ENCODE measurements around the gene PPFIBP2.

The PPFIBP2 gene

DNA sequence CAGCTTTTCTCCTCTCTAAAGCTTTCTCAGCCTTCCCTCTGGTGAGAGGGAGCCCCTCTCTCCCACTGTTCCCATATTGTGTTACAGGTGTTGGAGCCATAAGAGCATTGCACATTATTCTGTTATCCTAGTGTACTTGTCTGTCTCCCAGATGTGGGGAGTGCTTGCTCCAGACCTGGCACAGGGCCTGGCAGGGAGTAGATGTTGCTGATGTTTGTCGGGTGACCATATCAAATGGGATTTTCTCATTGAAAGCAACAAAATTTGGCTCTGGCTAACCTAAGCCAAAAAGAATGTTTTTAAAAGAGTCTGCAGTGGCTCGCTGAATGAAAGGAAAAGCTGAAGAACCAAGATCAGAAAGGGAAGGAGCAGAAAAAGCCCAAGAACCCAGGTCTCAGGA, 118.4 kb downstream of the PPFIBP2 start:
- FAIRE-seq, result no peak
- DNase-seq (ENCODE audit: insufficient read length, low spot score), result no peak
- no peak for TF ChIP-seq POLR2A (IDR thresholded peaks at IDR 0.05; ENCODE audit: low read depth, low read length)

- DNase-seq (ENCODE audit: insufficient read length, low spot score), result no peak
- no peak for FAIRE-seq
- no peak for TF ChIP-seq POLR2A (IDR thresholded peaks at IDR 0.05; ENCODE audit: low read depth, low read length)
Observed at GRCh38 chr11:7635137-7635536, 121.3 kb downstream of the PPFIBP2 start.

GRCh38 chr11:7635708-7636107, 121.9 kb downstream of the PPFIBP2 start:
- DNase-seq (ENCODE audit: insufficient read length, low spot score), result no peak
- no peak for TF ChIP-seq POLR2A (IDR thresholded peaks at IDR 0.05; ENCODE audit: low read depth, low read length)
- no peak for FAIRE-seq

- FAIRE-seq (no peak), DNase-seq (ENCODE audit: insufficient read length, low spot score) (no peak)
- TF ChIP-seq POLR2A (IDR thresholded peaks at IDR 0.05; ENCODE audit: low read depth, low read length), result no peak
Observed at GRCh38 chr11:7636350-7636749, 122.6 kb downstream of the PPFIBP2 start.

GRCh38 chr11:7637447-7638157, 123.8 kb downstream of the PPFIBP2 start:
- no peak for TF ChIP-seq POLR2A (IDR thresholded peaks at IDR 0.05; ENCODE audit: low read depth, low read length)
- no peak for DNase-seq (ENCODE audit: insufficient read length, low spot score)
- no peak for FAIRE-seq

DNA sequence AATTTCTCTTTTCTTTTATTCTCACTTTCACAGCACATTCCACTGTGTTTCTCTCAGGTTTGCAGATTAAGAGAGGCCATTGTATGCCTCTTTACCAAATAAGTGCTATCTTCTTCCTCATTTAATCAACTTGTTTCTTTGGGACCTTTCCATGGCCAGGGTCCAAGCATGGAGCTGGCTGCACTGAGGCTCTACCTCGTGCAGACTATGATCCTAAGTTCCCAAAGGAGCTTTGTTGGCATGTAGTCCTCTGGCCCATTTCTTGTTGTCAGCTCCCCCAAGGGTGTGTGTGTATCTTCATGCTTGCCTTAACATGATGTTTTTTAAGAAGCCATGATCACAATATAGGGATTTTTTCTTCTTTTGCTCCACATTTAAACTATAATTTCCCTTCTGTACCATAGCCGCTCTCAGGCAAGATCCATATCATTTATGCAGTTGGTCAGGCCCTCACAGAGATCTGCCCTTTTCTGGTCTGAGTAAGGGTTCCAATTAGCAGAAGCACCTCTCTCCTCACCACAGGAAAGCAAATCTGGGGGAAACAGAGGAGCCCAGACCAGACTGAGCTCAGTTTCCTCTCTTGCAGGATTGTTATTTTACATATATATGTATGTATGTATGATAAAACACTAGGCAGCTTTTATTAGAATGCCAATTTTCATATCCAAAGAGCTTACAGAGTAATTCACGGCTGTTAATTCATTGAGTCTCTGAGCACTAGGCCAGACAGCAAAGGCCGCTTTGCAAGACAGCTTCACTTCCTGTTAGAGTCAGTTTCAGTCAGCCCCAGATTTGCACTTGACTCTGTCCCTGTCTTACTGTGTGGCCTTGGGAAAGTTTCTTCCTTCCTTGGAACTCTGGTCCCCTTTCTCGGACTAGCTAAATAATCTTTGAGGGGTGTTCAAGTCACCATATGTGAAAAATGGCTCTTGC, 125.2 kb downstream of the PPFIBP2 start:
- FAIRE-seq, result no peak
- TF ChIP-seq POLR2A (IDR thresholded peaks at IDR 0.05; ENCODE audit: low read depth, low read length), result no peak

DNA sequence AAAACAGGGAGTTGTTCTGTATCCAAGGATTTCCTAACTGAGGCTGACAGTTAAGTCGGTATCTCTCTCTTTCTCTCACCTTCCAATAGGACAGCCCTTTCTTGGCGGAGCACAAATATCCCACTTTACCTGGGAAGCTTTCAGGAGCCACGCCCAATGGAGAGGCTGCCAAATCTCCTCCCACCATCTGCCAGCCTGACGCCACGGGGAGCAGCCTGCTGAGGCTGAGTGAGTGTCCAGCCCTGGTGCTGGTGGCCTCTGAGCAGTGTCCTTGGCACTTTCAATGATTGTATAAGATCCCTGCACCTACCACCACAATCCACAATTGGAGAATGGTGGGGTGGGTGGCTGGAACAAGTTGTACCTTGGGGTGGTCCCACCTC, 125.8 kb downstream of the PPFIBP2 start:
- no peak for TF ChIP-seq POLR2A (IDR thresholded peaks at IDR 0.05; ENCODE audit: low read depth, low read length)
- FAIRE-seq (no peak), DNase-seq (ENCODE audit: insufficient read length, low spot score) (no peak)

More for the DNA sequence above, 125.2 kb downstream of the PPFIBP2 start:
- no peak for DNase-seq (ENCODE audit: insufficient read length, low spot score)

- no peak for FAIRE-seq
- no peak for TF ChIP-seq POLR2A (IDR thresholded peaks at IDR 0.05; ENCODE audit: low read depth, low read length)
- no peak for DNase-seq (ENCODE audit: insufficient read length, low spot score)
Observed at GRCh38 chr11:7640816-7641215, 127.0 kb downstream of the PPFIBP2 start.

DNA sequence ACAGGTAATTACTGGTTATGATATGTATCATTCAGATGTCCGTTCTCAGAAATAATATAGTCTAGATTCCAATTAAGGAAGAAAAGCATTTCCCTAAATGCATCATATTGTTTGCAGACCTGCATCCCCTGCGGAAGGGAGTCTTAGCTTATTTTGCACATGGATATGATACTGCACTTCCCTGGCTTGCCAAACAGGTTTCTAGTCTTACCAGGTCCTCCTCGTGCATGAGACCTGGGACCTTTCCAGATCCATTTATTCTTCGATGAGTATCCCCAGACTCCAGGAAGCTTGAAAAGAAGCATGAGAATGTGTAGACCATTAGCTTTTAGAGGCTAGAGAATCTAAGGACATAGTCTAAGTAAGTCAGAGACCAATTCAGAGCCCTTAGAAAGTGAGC, 128.9 kb downstream of the PPFIBP2 start:
- no peak for FAIRE-seq
- DNase-seq (ENCODE audit: insufficient read length, low spot score), result no peak
- TF ChIP-seq POLR2A (IDR thresholded peaks at IDR 0.05; ENCODE audit: low read depth, low read length), result no peak

DNA sequence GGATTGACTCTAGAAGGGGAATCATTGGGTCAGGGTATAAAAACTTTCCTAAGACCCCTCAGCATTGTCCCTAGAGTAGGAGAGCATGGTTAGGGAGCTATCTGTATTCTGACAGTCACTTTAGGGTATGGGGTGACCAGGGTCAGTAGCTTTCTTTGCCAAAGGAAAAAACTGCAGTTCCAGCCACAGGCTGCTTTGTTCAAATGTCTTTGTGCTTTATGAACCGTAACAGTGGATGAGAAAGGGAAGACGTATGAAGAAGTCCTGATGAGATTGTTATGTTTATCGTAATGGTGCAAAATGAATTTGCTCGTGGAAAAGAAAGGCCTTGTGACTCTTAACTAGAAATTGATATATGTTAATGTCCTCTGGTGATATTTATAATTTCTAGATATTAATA, 129.5 kb downstream of the PPFIBP2 start:
- DNase-seq (ENCODE audit: insufficient read length, low spot score), result no peak
- no peak for FAIRE-seq
- no peak for TF ChIP-seq POLR2A (IDR thresholded peaks at IDR 0.05; ENCODE audit: low read depth, low read length)

- DNase-seq (ENCODE audit: insufficient read length, low spot score), result no peak
- no peak for TF ChIP-seq POLR2A (IDR thresholded peaks at IDR 0.05; ENCODE audit: low read depth, low read length)
- FAIRE-seq, result no peak
Observed at GRCh38 chr11:7645206-7645605, 131.4 kb downstream of the PPFIBP2 start.

DNA sequence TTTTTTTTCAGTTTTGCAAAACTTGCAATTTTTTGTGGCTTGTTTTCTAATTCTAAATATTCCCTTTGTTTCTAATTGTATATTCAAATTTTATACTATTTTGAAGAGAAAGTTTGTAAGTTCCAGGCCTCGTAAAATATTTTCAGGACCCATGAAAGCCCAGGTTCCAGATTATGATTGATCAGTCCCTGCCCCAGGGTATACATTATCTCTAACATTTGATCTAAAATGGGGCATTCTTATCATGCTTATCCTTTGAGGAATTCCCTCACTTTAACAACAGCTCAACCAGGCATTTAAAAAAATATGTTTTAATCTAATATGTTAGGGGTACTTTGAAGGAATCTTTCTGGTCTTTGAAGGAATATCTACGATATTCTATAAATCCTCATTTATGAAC, 133.1 kb downstream of the PPFIBP2 start:
- TF ChIP-seq POLR2A (IDR thresholded peaks at IDR 0.05; ENCODE audit: low read depth, low read length), result no peak
- DNase-seq (ENCODE audit: insufficient read length, low spot score) (no peak), FAIRE-seq (no peak)

GRCh38 chr11:7648264-7648663, 134.5 kb downstream of the PPFIBP2 start:
- no peak for TF ChIP-seq POLR2A (IDR thresholded peaks at IDR 0.05; ENCODE audit: low read depth, low read length)
- no peak for FAIRE-seq
- no peak for DNase-seq (ENCODE audit: insufficient read length, low spot score)

DNA sequence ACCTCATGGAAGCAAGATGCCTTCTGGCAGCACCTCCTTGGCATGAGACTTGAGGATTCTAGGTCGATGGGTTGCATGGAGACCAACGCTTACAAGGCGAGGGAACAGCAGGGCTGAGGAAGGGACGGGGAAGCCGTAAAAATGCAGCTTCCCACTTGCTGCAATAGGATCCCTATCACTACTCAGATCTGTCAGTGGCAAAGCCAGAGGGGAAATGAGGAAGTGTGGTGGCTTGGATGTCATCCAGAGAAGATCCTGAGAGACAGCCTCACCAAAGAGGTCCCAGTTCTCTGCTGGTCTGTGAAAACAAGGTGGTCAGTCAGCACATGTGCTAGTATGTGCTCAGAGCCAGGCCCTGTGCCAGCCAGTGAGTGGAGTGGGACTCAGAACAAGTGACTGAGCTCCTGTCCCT, 137.3 kb downstream of the PPFIBP2 start:
- FAIRE-seq, result no peak
- DNase-seq (ENCODE audit: insufficient read length, low spot score), result no peak

GRCh38 chr11:7651700-7652099, 137.9 kb downstream of the PPFIBP2 start:
- FAIRE-seq, result no peak
- DNase-seq (ENCODE audit: insufficient read length, low spot score), result no peak
- TF ChIP-seq POLR2A (IDR thresholded peaks at IDR 0.05; ENCODE audit: low read depth, low read length), result no peak

More for the DNA sequence above, 137.3 kb downstream of the PPFIBP2 start:
- no peak for TF ChIP-seq POLR2A (IDR thresholded peaks at IDR 0.05; ENCODE audit: low read depth, low read length)
